Mesenchymal stem cell (in vitro differentiated cells and primary cell): ENCODE results near the gene CHST4.

Source experiments
- DNase-seq: peaks from one replicate; pipeline ENCODE4 v3.0.0-alpha.2; 2013
- H2AFZ ChIP-seq: one replicate; pipeline ENCODE4 v1.6.1; 2013; ENCODE audit warnings: low read depth, mild to moderate bottlenecking, control low read depth, inconsistent platforms, low read length, moderate library complexity
- H2AK5ac ChIP-seq: 2 replicates; pipeline ENCODE4 v1.6.1; 2013; ENCODE audit warnings: low read length, moderate library complexity, mild to moderate bottlenecking, inconsistent platforms; ENCODE audit not compliant: severe bottlenecking
- H2BK120ac ChIP-seq: one replicate; pipeline ENCODE4 v1.6.1; 2013; ENCODE audit warnings: low read depth, mild to moderate bottlenecking, inconsistent platforms, low read length, moderate library complexity
- H2BK12ac ChIP-seq, 2 experiments: one replicate each; pipeline ENCODE4 v1.6.1; 2013; ENCODE audit warnings: inconsistent platforms in 2 of 2, low read length in 2 of 2, mild to moderate bottlenecking in 2 of 2, moderate library complexity in 2 of 2, control low read depth in 1 of 2
- H2BK15ac ChIP-seq: one replicate; pipeline ENCODE4 v1.6.1; 2013; ENCODE audit warnings: mild to moderate bottlenecking, low read depth, inconsistent platforms; ENCODE audit not compliant: poor library complexity, severe bottlenecking
- H2BK5ac ChIP-seq: 2 replicates; pipeline ENCODE4 v1.6.1; 2013; ENCODE audit warnings: low read depth, mild to moderate bottlenecking, low read length, control low read depth, inconsistent platforms; ENCODE audit not compliant: poor library complexity, severe bottlenecking
- H3K14ac ChIP-seq, 2 experiments: one replicate each; pipeline ENCODE4 v1.6.1; 2013; ENCODE audit warnings: inconsistent platforms in 2 of 2, low read length in 2 of 2, control low read depth in 1 of 2, mild to moderate bottlenecking in 1 of 2, moderate library complexity in 1 of 2
- H3K18ac ChIP-seq, 2 experiments: one replicate each; pipeline ENCODE4 v1.6.1; 2013; ENCODE audit warnings: inconsistent platforms in 2 of 2, low read length in 2 of 2, control low read depth in 1 of 2, low read depth in 1 of 2, mild to moderate bottlenecking in 1 of 2
- H3K23ac ChIP-seq, 2 experiments: one replicate each; pipeline ENCODE4 v1.6.1; 2013; ENCODE audit warnings: inconsistent platforms in 2 of 2, low read length in 2 of 2, mild to moderate bottlenecking in 2 of 2, moderate library complexity in 2 of 2, control low read depth in 1 of 2
- H3K27ac ChIP-seq: 2 replicates; pipeline ENCODE4 v1.5.1; 2013; ENCODE audit warnings: mild to moderate bottlenecking, moderate library complexity, low read length, control low read depth, inconsistent platforms; ENCODE audit not compliant: poor library complexity, severe bottlenecking
- H3K27me3 ChIP-seq, 2 experiments: 2 replicates each; pipeline versions ENCODE4 v1.6.1 to v1.7.0; 2013; ENCODE audit warnings: low read length in 2 of 2, mild to moderate bottlenecking in 2 of 2, moderate library complexity in 2 of 2, control low read depth in 1 of 2, inconsistent platforms in 1 of 2; ENCODE audit not compliant: control insufficient read depth in 1 of 2, insufficient read depth in 1 of 2
- H3K36me3 ChIP-seq, 2 experiments: 2 replicates each; pipeline versions ENCODE4 v1.6.1 to v1.7.0; 2013; ENCODE audit warnings: low read length in 2 of 2, control low read depth in 1 of 2, inconsistent platforms in 1 of 2, low read depth in 1 of 2, mild to moderate bottlenecking in 1 of 2; ENCODE audit not compliant: insufficient read depth in 2 of 2, control insufficient read depth in 1 of 2
- H3K4ac ChIP-seq, 2 experiments: one replicate each; pipeline ENCODE4 v1.6.1; 2013; ENCODE audit warnings: inconsistent platforms in 2 of 2, low read length in 2 of 2, mild to moderate bottlenecking in 2 of 2, moderate library complexity in 2 of 2, control low read depth in 1 of 2, low read depth in 1 of 2
- H3K4me1 ChIP-seq: 2 replicates; pipeline ENCODE4 v1.6.1; 2013; ENCODE audit warnings: low read depth, low read length, control low read depth; ENCODE audit not compliant: control insufficient read depth, insufficient read depth
- H3K4me2 ChIP-seq: 2 replicates; pipeline ENCODE4 v1.6.1; 2013; ENCODE audit warnings: low read length, mild to moderate bottlenecking, inconsistent platforms; ENCODE audit not compliant: poor library complexity, severe bottlenecking
- H3K4me3 ChIP-seq, 2 experiments: 2 replicates each; pipeline versions ENCODE4 v1.5.1 to v1.7.0; 2013; ENCODE audit warnings: low read length in 2 of 2, mild to moderate bottlenecking in 2 of 2, control low read depth in 1 of 2, low read depth in 1 of 2; ENCODE audit not compliant: insufficient read depth in 1 of 2
- H3K79me1 ChIP-seq: replicated peaks from 2 replicates; pipeline ENCODE4 v1.6.1; 2013; ENCODE audit warnings: mild to moderate bottlenecking, control low read depth, low read length, inconsistent platforms; ENCODE audit not compliant: poor library complexity, severe bottlenecking
- H3K9ac ChIP-seq: 2 replicates; pipeline ENCODE4 v1.7.0; 2013; ENCODE audit warnings: mild to moderate bottlenecking, low read length, moderate library complexity
- H3K9me3 ChIP-seq: 2 replicates; pipeline ENCODE4 v1.7.0; 2013; ENCODE audit warnings: mild to moderate bottlenecking, low read length; ENCODE audit not compliant: control insufficient read depth
- H4K8ac ChIP-seq: one replicate; pipeline ENCODE4 v1.6.1; 2013; ENCODE audit warnings: inconsistent platforms, mild to moderate bottlenecking, low read length, moderate library complexity
- H4K91ac ChIP-seq: one replicate; pipeline ENCODE4 v1.6.1; 2013; ENCODE audit warnings: mild to moderate bottlenecking, low read length, inconsistent platforms
- WGBS: methylation state at CpG from one replicate; pipeline ENCODE4 v1.1.7; 2013; ENCODE audit warnings: mixed read lengths; 5-methylcytosine and 5-hydroxymethylcytosine counted together

Gene CHST4

GRCh38 chr16:71528863-71529262 lies 2.6 kb downstream of the CHST4 start:
- Histone ChIP-seq H3K4me1 (peaks cover 4% of the 10 kb centered on the region), H2BK5ac (no peak overlapping the region), H3K9me3 (no peaks in the 10 kb centered on the region), H2BK120ac (no peak overlapping the region), H2BK12ac (no peak overlapping the region), H3K36me3 (no peaks in the 10 kb centered on the region), H3K23ac (no peak overlapping the region), H4K91ac (no peak overlapping the region), H2BK15ac (no peak overlapping the region), H2AK5ac (no peak overlapping the region), H3K79me1 (no peaks in the 10 kb centered on the region), H3K4me2 (no peak overlapping the region), H3K18ac (no peak overlapping the region), H3K27me3 (peaks cover under 1 to 16% of the 10 kb centered on the region in 2 experiments), H3K4me3 (no peak overlapping the region), H3K14ac (no peak overlapping the region), H3K9ac (no peak overlapping the region), H2AFZ (no peak overlapping the region), H4K8ac (no peak overlapping the region), H3K27ac (no peak overlapping the region), H3K4ac (no peak overlapping the region)
- 74% methylated on average over 3 of the region's 4 CpGs for WGBS
- DNase-seq, result no peak

- H3K18ac ChIP-seq, result no peak overlapping the region
- H3K4ac ChIP-seq, result no peak overlapping the region
- H2BK15ac ChIP-seq, result no peak overlapping the region
- no peak overlapping the region for H4K91ac ChIP-seq
- H3K4me1 ChIP-seq, result no peaks in the 10 kb centered on the region
- H4K8ac ChIP-seq, result no peak overlapping the region
- no peak overlapping the region for H2AFZ ChIP-seq
- H2AK5ac ChIP-seq, result no peak overlapping the region
- WGBS, result 60% methylated on average over 2 of the region's 3 CpGs
- H3K23ac ChIP-seq, result no peak overlapping the region
- H3K9me3 ChIP-seq, result no peaks in the 10 kb centered on the region
- no peaks in the 10 kb centered on the region for H3K36me3 ChIP-seq
- H3K27ac ChIP-seq, result no peak overlapping the region
- H2BK5ac ChIP-seq, result no peak overlapping the region
- DNase-seq, result no peak
- H2BK120ac ChIP-seq, result no peak overlapping the region
- H2BK12ac ChIP-seq, result no peak overlapping the region
- H3K4me3 ChIP-seq, result no peak overlapping the region
- no peak overlapping the region for H3K9ac ChIP-seq
- peaks cover 4% of the 10 kb centered on the region in 2 experiments for H3K27me3 ChIP-seq
- no peak overlapping the region for H3K14ac ChIP-seq
- no peaks in the 10 kb centered on the region for H3K79me1 ChIP-seq
- no peak overlapping the region for H3K4me2 ChIP-seq
Measured at GRCh38 chr16:71532366-71532765, 6.1 kb downstream of the CHST4 start.

GRCh38 chr16:71536752-71537499 lies 10.7 kb downstream of the CHST4 start:
- H3K79me1 ChIP-seq, result no peaks in the 10 kb centered on the region
- no peak overlapping the region for H2BK5ac ChIP-seq
- no peak overlapping the region for H3K4me3 ChIP-seq
- H3K36me3 ChIP-seq, result no peaks in the 10 kb centered on the region
- no peaks in the 10 kb centered on the region for H3K4me1 ChIP-seq
- H3K14ac ChIP-seq, result no peak overlapping the region
- H3K4me2 ChIP-seq, result no peak overlapping the region
- no peak overlapping the region for H2AFZ ChIP-seq
- H2BK15ac ChIP-seq, result no peak overlapping the region
- no peak overlapping the region for H2BK12ac ChIP-seq
- H3K9me3 ChIP-seq, result no peaks in the 10 kb centered on the region
- H3K4ac ChIP-seq, result no peak overlapping the region
- no peak overlapping the region for H2BK120ac ChIP-seq
- H3K18ac ChIP-seq, result no peak overlapping the region
- H3K9ac ChIP-seq, result no peak overlapping the region
- no peak overlapping the region for H4K8ac ChIP-seq
- 89% methylated on average over 28 of the region's 28 CpGs for WGBS
- H2AK5ac ChIP-seq, result no peak overlapping the region
- H3K27ac ChIP-seq, result no peak overlapping the region
- no peak overlapping the region for H3K23ac ChIP-seq
- H3K27me3 ChIP-seq, result peaks cover 4 to 29% of the 10 kb centered on the region in 2 experiments
- H4K91ac ChIP-seq, result no peak overlapping the region
- no peak for DNase-seq

GRCh38 chr16:71537643-71538042 lies 11.4 kb downstream of the CHST4 start:
- H3K27ac ChIP-seq, result no peak overlapping the region
- no peaks in the 10 kb centered on the region for H3K79me1 ChIP-seq
- no peak overlapping the region for H3K9ac ChIP-seq
- no peaks in the 10 kb centered on the region for H3K36me3 ChIP-seq
- H3K14ac ChIP-seq, result no peak overlapping the region
- H2BK12ac ChIP-seq, result no peak overlapping the region
- DNase-seq, result peak; percentile 24
- H3K18ac ChIP-seq, result no peak overlapping the region
- no peak overlapping the region for H2BK15ac ChIP-seq
- H3K4ac ChIP-seq, result no peak overlapping the region
- H2AFZ ChIP-seq, result no peak overlapping the region
- 65% methylated on average over 6 of the region's 6 CpGs for WGBS
- H3K9me3 ChIP-seq, result no peaks in the 10 kb centered on the region
- H2AK5ac ChIP-seq, result no peak overlapping the region
- H3K4me2 ChIP-seq, result no peak overlapping the region
- no peak overlapping the region for H4K91ac ChIP-seq
- no peak overlapping the region for H3K23ac ChIP-seq
- H4K8ac ChIP-seq, result no peak overlapping the region
- no peak overlapping the region for H2BK120ac ChIP-seq
- H2BK5ac ChIP-seq, result no peak overlapping the region
- H3K4me3 ChIP-seq, result no peak overlapping the region
- peaks cover 4 to 29% of the 10 kb centered on the region in 2 experiments for H3K27me3 ChIP-seq
- no peaks in the 10 kb centered on the region for H3K4me1 ChIP-seq
